ENCODE data around the gene ATG9B. TPM values are rescaled to one million over a fixed set of nuclear protein-coding genes. Genes with fewer than 3 reads are reported as not detected.

The ATG9B gene
- total and polyA plus RNA-seq, 10 donors: 0.66 to 3.8 (median 2.4) TPM

DNA sequence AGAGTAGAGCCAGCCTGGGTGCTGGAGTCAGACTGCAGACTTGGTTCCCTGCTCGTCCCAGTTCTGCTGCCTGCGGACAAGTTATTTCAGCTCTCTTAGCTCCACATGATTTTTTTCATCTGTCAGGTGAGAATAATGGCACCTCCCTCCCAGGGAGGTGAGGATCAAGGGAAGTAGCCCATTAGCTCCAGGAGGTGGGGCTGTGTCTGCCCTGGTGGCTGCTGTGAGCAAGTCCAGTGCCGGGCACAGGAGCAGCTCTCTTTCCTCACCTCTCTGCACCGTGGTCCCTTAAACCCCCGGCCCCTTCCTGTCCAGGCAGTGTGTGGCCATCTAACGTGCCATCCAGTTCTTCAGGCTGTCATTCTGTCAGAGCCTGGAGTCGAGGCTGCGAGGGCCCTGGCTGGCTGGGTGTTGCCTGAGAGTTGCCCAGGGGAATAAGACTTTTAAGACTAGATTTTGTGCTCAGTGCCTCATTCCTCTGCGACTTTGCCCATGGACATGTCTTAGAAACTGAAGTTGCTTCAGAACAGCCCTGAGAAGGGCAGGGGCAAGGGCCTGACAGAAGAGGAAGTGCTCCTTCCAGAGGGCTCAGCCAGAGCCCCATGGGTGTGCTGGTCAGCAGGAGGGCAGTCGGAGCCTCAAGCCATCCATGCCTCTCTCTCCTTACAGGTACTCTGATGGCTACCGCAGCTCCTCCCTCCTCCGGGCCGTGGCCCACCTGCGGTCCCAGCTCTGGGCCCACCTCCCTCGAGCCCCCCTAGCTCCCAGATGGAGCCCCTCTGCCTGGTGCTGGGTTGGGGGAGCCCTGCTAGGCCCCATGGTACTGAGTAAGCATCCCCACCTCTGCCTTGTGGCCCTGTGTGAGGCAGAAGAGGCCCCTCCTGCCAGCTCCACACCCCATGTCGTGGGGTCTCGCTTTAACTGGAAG is 8.9 kb upstream of the ATG9B start:
- Histone ChIP-seq H3K4me3 (no peak overlapping the region), H3K27me3 (replicated peaks in 1 of 7) (no peaks in the 10 kb centered on the region), H3K27ac (no peak overlapping the region), H3K4me1 (peaks cover 4 to 25% (median 13%) of the 10 kb centered on the region in 6 donors), H3K9me3 (no peaks in the 10 kb centered on the region), H3K36me3 (peaks cover 0 to 69% (median 35%) of the 10 kb centered on the region in 6 donors)
- no peak for DNase-seq
- intact Hi-C loops (cut with DNase I; ENCODE audit: low total_unique reads): loop anchor here (5.0 kb wide), 1 partner anchor 79 kb away; no protein-coding TSS in a partner anchor
- WGBS, 5 donors: 85 to 94% (median 89%) methylated on average over 11 to 17 of the region's 17 CpGs
- TF ChIP-seq POLR2A (IDR thresholded peaks at IDR 0.05) (no peak), POLR2AphosphoS5 (IDR thresholded peaks at IDR 0.05) (no peak), CTCF (IDR thresholded peaks at IDR 0.05 in 8 of 11, conservative IDR thresholded peaks at IDR 0.05 in 3 of 11) (no peak)

GRCh38 chr7:151031011-151031410 is 6.7 kb upstream of the ATG9B start:
- intact Hi-C loops (cut with DNase I; ENCODE audit: low total_unique reads): loop anchor here (5.0 kb wide), 1 partner anchor 81 kb away; no protein-coding TSS in a partner anchor
- Histone ChIP-seq H3K36me3 (peaks cover 0 to 48% (median 20%) of the 10 kb centered on the region in 6 donors), H3K9me3 (no peaks in the 10 kb centered on the region), H3K27ac (no peak overlapping the region), H3K4me3 (no peak overlapping the region), H3K4me1 (peaks cover 6 to 33% (median 21%) of the 10 kb centered on the region in 6 donors), H3K27me3 (replicated peaks in 1 of 7) (no peaks in the 10 kb centered on the region)
- 70 to 92% (median 88%) methylated on average over 4 of the region's 4 CpGs for WGBS, 5 donors
- TF ChIP-seq POLR2AphosphoS5 (IDR thresholded peaks at IDR 0.05) (no peak), POLR2A (IDR thresholded peaks at IDR 0.05) (no peak), CTCF (IDR thresholded peaks at IDR 0.05 in 8 of 11, conservative IDR thresholded peaks at IDR 0.05 in 3 of 11) (no peak)
- no peak for DNase-seq

GRCh38 chr7:151028948-151029501 is 4.7 kb upstream of the ATG9B start:
- Histone ChIP-seq H3K9me3 (no peaks in the 10 kb centered on the region), H3K4me3 (peak overlapping the region; percentile 63 to 97 (median 80)), H3K4me1 (peaks cover 6 to 33% (median 21%) of the 10 kb centered on the region in 6 donors), H3K27ac (peak overlapping the region; percentile 61 to 88 (median 80)), H3K27me3 (replicated peaks in 1 of 7) (peaks cover 0 to 3% (median 0%) of the 10 kb centered on the region in 7 donors), H3K36me3 (peaks cover 0 to 28% (median under 1%) of the 10 kb centered on the region in 6 donors)
- no peak for TF ChIP-seq POLR2AphosphoS5 (IDR thresholded peaks at IDR 0.05)
- no peak for TF ChIP-seq POLR2A (IDR thresholded peaks at IDR 0.05)
- TF ChIP-seq CTCF (IDR thresholded peaks at IDR 0.05 in 8 of 11, conservative IDR thresholded peaks at IDR 0.05 in 3 of 11): peak in 1 of 11 experiments; percentile 13
- WGBS, 5 donors: 67 to 71% (median 69%) methylated on average over 17 of the region's 17 CpGs
- intact Hi-C loops (cut with DNase I; ENCODE audit: low total_unique reads): no loop called here
- no peak for DNase-seq
